HG02678 (cell line): Measurements from ENCODE around the gene DTNA.

Source experiments
- ATAC-seq: cut with Tn5 transposase; IDR thresholded peaks from one replicate; pipeline ENCODE4 v1.9.1; 2021; ENCODE audit warnings: mild to moderate bottlenecking, moderate library complexity; ENCODE audit not compliant: unreplicated experiment

DTNA gene

GRCh38 chr18:34767601-34768027, 57.5 kb downstream of the DTNA start:
- no peak for ATAC-seq

DNA sequence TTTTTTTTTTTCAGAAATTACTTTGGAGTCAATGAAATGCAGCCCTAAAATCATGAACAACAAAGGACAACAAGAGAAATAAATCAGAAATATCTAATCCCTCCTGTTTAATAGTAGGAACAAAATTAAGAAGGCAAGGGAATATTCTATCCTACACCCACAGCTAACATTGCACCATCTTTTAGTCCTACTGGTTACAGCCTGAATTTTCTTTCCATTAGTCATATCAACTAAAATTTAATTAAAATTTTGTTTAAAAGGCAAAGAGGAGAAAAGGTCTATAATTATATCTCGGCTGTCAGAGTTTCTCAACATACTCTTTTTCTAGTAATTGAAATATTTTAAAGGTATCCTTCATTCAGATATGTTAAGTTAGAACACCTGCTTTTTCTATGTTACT, 61.9 kb downstream of the DTNA start:
- no peak for ATAC-seq

- no peak for ATAC-seq
These were observed 62.8 kb downstream of the DTNA start for GRCh38 chr18:34772887-34773286.

GRCh38 chr18:34773378-34773777, 63.3 kb downstream of the DTNA start:
- no peak for ATAC-seq

GRCh38 chr18:34773961-34774766, 64.1 kb downstream of the DTNA start:
- no peak for ATAC-seq

DNA sequence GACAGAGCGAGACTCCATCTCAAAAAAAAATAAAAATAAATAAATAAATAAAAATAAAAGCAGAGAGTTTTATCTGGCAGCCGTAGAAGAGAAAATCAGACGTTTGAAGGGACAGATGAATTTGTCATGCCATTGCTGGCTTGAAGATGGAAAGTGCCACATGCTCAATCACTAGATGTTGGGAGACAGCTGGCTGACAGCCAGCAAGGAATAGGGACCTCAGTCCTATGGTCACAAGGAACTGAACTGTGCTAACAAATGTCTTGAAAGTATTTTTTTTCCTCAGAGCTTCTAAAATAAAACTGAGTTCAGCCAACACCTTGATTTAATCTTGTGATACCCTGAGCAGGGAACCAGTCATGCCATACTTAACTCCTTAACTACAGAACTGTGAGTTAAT, 65.4 kb downstream of the DTNA start:
- ATAC-seq: no peak

GRCh38 chr18:34779112-34779511, 69.0 kb downstream of the DTNA start:
- ATAC-seq: no peak

GRCh38 chr18:34780856-34781255, 70.8 kb downstream of the DTNA start:
- ATAC-seq: no peak

GRCh38 chr18:34783501-34783900, 73.4 kb downstream of the DTNA start:
- ATAC-seq: no peak

- no peak for ATAC-seq
These were observed 76.2 kb downstream of the DTNA start for GRCh38 chr18:34786162-34786741.

DNA sequence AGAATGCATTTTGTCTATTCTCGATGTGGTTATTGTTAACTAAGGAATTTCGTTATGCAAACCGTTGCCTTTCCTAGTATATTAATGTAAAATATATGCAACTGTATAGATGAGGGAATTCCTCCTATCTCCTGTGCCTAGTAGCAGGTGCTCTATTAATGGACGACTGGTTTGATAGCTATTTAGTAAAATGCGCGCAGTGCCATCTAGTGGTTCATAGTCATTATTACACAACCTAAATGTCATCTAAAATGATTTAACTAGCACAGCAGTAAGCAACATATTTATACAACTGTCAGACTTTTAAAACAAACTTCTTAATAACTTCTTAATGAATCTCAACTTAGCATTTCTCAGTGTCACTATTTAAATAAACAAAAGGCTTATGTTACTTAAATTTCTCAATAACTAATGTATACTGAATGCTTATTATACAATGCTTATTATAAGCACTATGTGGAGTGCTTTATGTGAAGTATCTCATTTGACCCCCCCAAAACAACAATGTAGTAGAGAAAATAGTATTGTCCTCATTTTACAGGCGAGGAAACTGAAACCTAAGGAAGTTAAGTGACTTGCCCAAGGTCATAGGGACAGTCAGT, 77.9 kb downstream of the DTNA start:
- ATAC-seq: peak; percentile 81

GRCh38 chr18:34789768-34790344, 79.8 kb downstream of the DTNA start:
- ATAC-seq: no peak

DNA sequence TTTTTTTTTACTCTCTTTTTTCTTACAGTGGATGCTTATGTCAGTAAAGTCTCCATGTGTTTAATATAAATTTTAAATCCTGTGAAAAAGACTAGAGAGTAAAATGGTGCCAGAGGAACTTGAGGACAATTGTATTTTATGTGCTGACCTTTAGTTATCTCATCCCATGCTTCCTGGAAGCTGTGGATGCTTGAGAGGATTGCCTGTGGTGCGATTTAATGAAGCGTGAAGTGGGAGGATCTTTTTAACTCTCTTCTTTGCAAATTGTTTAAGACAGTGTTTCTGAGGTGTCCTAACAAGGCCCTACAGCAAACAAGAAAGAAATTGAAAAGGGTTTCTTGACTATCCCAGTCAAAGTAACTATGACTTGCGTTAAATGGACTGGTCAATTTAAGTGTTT, 84.2 kb downstream of the DTNA start:
- no peak for ATAC-seq

DNA sequence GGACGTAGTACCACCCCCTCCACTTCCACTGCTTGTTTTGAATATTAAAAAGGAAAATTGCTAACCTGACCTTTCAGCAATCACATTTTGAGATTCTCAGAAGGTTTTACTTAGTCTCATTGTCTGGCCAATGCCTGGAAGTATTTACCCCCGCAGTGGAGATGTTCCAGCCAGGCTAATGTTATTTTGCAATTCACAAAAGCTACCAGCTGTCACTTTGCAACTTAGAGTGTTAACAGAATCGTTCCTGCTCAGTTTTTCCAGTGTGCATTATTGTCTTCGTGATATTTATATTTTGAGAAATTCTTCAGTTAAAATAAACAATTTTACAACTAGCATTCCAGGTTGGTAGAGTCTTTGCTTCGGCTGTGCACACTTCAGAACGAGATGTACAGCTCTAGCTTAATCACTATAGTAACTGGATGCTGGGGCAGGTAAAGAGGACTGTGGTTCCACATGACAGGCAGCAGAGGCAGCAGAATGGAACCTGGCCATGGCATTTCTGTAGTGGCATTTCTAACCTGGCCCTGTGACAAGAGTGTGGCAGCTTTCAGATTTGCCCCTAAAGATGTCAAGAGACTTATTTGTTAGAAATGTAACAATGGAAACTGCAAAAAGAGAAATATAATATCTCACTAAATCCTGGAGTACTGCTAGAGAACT, 85.1 kb downstream of the DTNA start:
- ATAC-seq: no peak

GRCh38 chr18:34796035-34796657, 86.0 kb downstream of the DTNA start:
- ATAC-seq: no peak

- ATAC-seq: no peak
These were observed 89.2 kb downstream of the DTNA start for GRCh38 chr18:34799291-34799690.

DNA sequence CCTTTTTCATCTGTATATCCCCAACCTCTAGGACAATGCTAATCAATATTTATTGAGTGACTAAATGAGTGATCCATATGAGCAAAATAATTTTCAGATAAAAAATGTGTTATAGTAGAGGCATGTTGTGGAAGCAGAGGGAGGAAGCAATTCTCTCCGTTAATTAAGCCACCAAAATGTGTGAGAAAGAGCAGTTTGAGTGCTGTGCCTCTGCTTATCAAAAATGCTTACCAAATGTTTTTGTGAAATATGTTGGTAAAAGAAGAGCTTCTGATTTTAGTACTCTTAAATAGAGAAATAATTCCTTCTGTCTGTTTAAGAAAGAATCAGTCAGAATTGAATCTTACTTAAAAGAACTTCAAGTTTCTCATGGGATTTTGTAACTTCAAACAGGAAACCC, 90.3 kb downstream of the DTNA start:
- no peak for ATAC-seq

DNA sequence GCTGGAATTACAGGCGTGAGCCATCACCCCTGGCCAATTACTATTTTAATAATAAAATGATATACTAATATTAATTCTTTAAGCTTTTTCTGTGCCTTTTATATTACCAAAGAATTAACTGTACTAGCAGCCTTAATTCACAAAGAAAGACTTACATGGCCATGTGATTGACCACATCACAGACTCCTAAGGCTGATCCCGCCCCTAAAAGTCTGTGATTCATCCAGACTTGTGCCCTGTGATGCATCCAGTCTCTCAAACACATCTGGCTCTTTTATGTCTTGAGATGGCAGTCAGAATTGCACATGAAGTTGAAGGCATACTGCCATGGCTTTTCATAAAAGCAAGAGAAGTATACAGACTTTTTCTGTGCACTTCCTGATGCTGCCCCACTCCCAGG, 91.7 kb downstream of the DTNA start:
- ATAC-seq: no peak

GRCh38 chr18:34802959-34803358, 92.9 kb downstream of the DTNA start:
- no peak for ATAC-seq

GRCh38 chr18:34803877-34804400, 93.8 kb downstream of the DTNA start:
- no peak for ATAC-seq
